ENCODE measurements around the gene GHDC.
"Not testable (repeated sequence)": the region's sequence is repeated elsewhere in the genome, so short reads cannot be mapped to it uniquely, and the experiment has no call there.

DNA sequence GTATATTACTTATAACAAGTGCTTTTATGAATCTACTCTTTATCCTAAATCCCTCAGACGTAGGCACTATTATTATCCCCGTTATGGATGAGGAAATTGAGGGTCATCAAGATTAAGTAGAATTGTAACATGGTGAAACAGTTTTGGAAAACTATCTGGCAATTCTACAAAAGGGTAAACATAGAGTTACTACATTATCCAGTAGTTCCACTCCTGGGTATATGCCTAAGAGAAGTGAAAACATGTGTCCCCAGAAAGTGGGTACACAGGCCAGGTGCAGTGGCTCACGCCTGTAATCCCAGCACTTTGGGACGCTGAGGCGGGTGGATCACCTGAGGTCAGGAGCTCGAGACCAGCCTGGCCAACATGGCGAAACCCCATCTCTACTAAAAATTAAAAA, 45.3 kb upstream of the GHDC start:
- TF ChIP-seq POLR2A (IDR thresholded peaks at IDR 0.05): not testable (repeated sequence)
- TF ChIP-seq, protein P1, sequence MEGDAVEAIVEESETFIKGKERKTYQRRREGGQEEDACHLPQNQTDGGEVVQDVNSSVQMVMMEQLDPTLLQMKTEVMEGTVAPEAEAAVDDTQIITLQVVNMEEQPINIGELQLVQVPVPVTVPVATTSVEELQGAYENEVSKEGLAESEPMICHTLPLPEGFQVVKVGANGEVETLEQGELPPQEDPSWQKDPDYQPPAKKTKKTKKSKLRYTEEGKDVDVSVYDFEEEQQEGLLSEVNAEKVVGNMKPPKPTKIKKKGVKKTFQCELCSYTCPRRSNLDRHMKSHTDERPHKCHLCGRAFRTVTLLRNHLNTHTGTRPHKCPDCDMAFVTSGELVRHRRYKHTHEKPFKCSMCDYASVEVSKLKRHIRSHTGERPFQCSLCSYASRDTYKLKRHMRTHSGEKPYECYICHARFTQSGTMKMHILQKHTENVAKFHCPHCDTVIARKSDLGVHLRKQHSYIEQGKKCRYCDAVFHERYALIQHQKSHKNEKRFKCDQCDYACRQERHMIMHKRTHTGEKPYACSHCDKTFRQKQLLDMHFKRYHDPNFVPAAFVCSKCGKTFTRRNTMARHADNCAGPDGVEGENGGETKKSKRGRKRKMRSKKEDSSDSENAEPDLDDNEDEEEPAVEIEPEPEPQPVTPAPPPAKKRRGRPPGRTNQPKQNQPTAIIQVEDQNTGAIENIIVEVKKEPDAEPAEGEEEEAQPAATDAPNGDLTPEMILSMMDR (IDR thresholded peaks at IDR 0.05): not testable (repeated sequence)
